GM12878 (cell line): ENCODE data around the gene KCNQ1. TPM values are rescaled to one million over a fixed set of nuclear protein-coding genes. Genes with fewer than 3 reads are reported as not detected.

Experiments
- ATAC-seq: fragments of 200-7000 bp; cut with Tn5 transposase; 3 replicates; pipeline ENCODE4 v1.9.1; 2020; ENCODE audit warnings: mild to moderate bottlenecking, moderate library complexity
- BruUV-seq: library from RNA; stranded (reverse); fragments of 400-500 nt; replicated peaks from 2 replicates; lab custom pipeline; 2021; lab: Mats Ljungman, UMichigan
- CTCF ChIA-PET: fragments of 300-600 bp; sonication (Branson Sonifier 250); formaldehyde crosslinking; extraction: SDS; loops from one replicate; lab custom pipeline; 2021; ENCODE audit warnings: inconsistent platforms; lab: Yijun Ruan, JAX
- POLR2A ChIA-PET: fragments of 350-600 bp; formaldehyde crosslinking; extraction: SDS; loops from one replicate; lab custom pipeline; 2021; ENCODE audit warnings: inconsistent platforms; lab: Charles Lee
- RAD21 ChIA-PET: fragments of 300-600 bp; sonication (Branson Sonifier 250); formaldehyde crosslinking; loops from one replicate; lab custom pipeline; 2023; ENCODE audit warnings: antibody characterized with exemption; ENCODE audit not compliant: unreplicated experiment; lab: Charles Lee
- SMC1A ChIA-PET: fragments of 300-600 bp; sonication (Branson Sonifier 250); formaldehyde crosslinking; loops from one replicate; lab custom pipeline; 2023; ENCODE audit not compliant: unreplicated experiment, uncharacterized antibody; lab: Charles Lee
- DNase-seq: peaks from one replicate; pipeline ENCODE4 v3.0.0-alpha.2; 2011; ENCODE audit warnings: low read depth, low spot score
- FAIRE-seq: peaks from 3 replicates; lab custom pipeline; 2011; peaks lifted over from hg19 to GRCh38; lab: Jason Lieb, UNC
- H2AFZ ChIP-seq: 2 replicates; pipeline ENCODE4 v1.6.0; 2011; ENCODE audit warnings: low read depth, low read length, control low read depth; ENCODE audit not compliant: control insufficient read depth
- H3K27ac ChIP-seq: 2 replicates; pipeline ENCODE4 v1.5.1; 2011; ENCODE audit warnings: control low read depth; ENCODE audit not compliant: control insufficient read depth, insufficient read depth
- H3K27me3 ChIP-seq, 2 experiments: replicated peaks in 1 of 2; 2 replicates each; pipeline versions ENCODE4 v1.6.0 to v1.6.1; 2011; ENCODE audit warnings: low read length in 1 of 2; ENCODE audit not compliant: control insufficient read depth in 2 of 2, insufficient read depth in 2 of 2
- H3K36me3 ChIP-seq, 2 experiments: 2 replicates each; pipeline ENCODE4 v1.5.1; 2011; ENCODE audit warnings: low read length in 1 of 2; ENCODE audit not compliant: control insufficient read depth in 2 of 2, insufficient read depth in 2 of 2
- H3K4me1 ChIP-seq: 2 replicates; pipeline ENCODE4 v1.6.1; 2011; ENCODE audit warnings: mild to moderate bottlenecking, low read length, moderate library complexity, mixed read lengths; ENCODE audit not compliant: control insufficient read depth, insufficient read depth
- H3K4me2 ChIP-seq: 2 replicates; pipeline ENCODE4 v1.6.0; 2011; ENCODE audit warnings: control low read depth; ENCODE audit not compliant: control insufficient read depth, insufficient read depth
- H3K4me3 ChIP-seq: fragments of 200-600 bp; sonication (generic); 2 replicates; pipeline ENCODE4 v1.5.1; 2016
- H3K79me2 ChIP-seq: 2 replicates; pipeline ENCODE4 v1.6.0; 2011; ENCODE audit warnings: low read length; ENCODE audit not compliant: control insufficient read depth, insufficient read depth
- H3K9ac ChIP-seq: 2 replicates; pipeline ENCODE4 v1.8.0; 2011; ENCODE audit warnings: low read length, control low read depth, mixed read lengths; ENCODE audit not compliant: control insufficient read depth, insufficient read depth
- H3K9me3 ChIP-seq: replicated peaks from 3 replicates; pipeline ENCODE4 v1.5.1; 2011; ENCODE audit warnings: mild to moderate bottlenecking, low read length; ENCODE audit not compliant: control insufficient read depth, insufficient read depth
- H4K20me1 ChIP-seq: 2 replicates; pipeline ENCODE4 v1.6.0; 2011; ENCODE audit not compliant: control insufficient read depth, insufficient read depth
- BHLHE40 ChIP-seq, 2 experiments: fragments of 450-650 bp in 1 of 2; IDR thresholded peaks; 2 replicates each; pipeline ENCODE4 v1.6.1; 2011 to 2017; ENCODE audit warnings: low read depth in 2 of 2, borderline replicate concordance in 1 of 2, improper control_type of control experiment in 1 of 2, low read length in 1 of 2, mild to moderate bottlenecking in 1 of 2
- CBX5 ChIP-seq: sonication (generic); IDR thresholded peaks from 2 replicates; pipeline ENCODE4 v1.6.1; 2016; ENCODE audit warnings: low read depth, moderate library complexity, mild to moderate bottlenecking, inconsistent platforms
- CREM ChIP-seq: IDR thresholded peaks from 2 replicates; pipeline ENCODE4 v1.6.1; 2014; ENCODE audit warnings: antibody characterized with exemption, low read depth
- FOS ChIP-seq: IDR thresholded peaks from 3 replicates; pipeline ENCODE4 v1.6.1; 2011; ENCODE audit warnings: borderline replicate concordance; ENCODE audit not compliant: insufficient read length; ENCODE audit errors: extremely low read depth
- HCFC1 ChIP-seq: fragments of 150-350 bp; IDR thresholded peaks from 2 replicates; pipeline ENCODE4 v1.6.1; 2014; ENCODE audit warnings: low read length
- IKZF1 ChIP-seq: fragments of 450-650 bp; conservative IDR thresholded peaks from 2 replicates; pipeline ENCODE4 v1.6.1; 2017; ENCODE audit warnings: antibody characterized with exemption, mild to moderate bottlenecking
- NFXL1 ChIP-seq: fragments of 450-650 bp; IDR thresholded peaks from 2 replicates; pipeline ENCODE4 v1.6.1; 2017; ENCODE audit warnings: antibody characterized with exemption, mild to moderate bottlenecking, borderline replicate concordance
- RAD51 ChIP-seq: fragments of 450-650 bp; IDR thresholded peaks from 2 replicates; pipeline ENCODE4 v1.6.1; 2016; ENCODE audit warnings: moderate library complexity, mild to moderate bottlenecking, inconsistent platforms
- RFX5 ChIP-seq: IDR thresholded peaks from 2 replicates; pipeline ENCODE4 v1.6.1; 2011; ENCODE audit warnings: low read depth, low read length, improper control_type of control experiment
- SMARCA5 ChIP-seq: fragments of 450-650 bp; IDR thresholded peaks from 2 replicates; pipeline ENCODE4 v1.6.1; 2017; ENCODE audit warnings: mild to moderate bottlenecking
- YY1 ChIP-seq: IDR thresholded peaks from 2 replicates; pipeline ENCODE4 v1.6.1; 2011; ENCODE audit warnings: low read depth, mild to moderate bottlenecking, low read length
- ZNF622 ChIP-seq: fragments of 450-650 bp; IDR thresholded peaks from 2 replicates; pipeline ENCODE4 v1.6.1; 2017; ENCODE audit warnings: mild to moderate bottlenecking, inconsistent platforms
- WGBS: methylation state at CpG from one replicate; pipeline ENCODE4 v1.1.6; 2016; ENCODE audit warnings: low lambda C conversion rate; ENCODE audit not compliant: insufficient replicate concordance, insufficient coverage; ENCODE audit errors: missing lambda C conversion rate; 5-methylcytosine and 5-hydroxymethylcytosine counted together
- in situ Hi-C: fragments of 300-500 bp; cut with MboI; formaldehyde crosslinking; loops from 9 replicates; pipeline ENCODE4 v1.14.3; 2018; ENCODE audit warnings: mixed read lengths
- intact Hi-C: fragments of 100-400 bp; cut with micrococcal nuclease; formaldehyde crosslinking; loops from one replicate; pipeline ENCODE4 v1.14.2; 2022; ENCODE audit not compliant: unreplicated experiment
- polyA plus RNA-seq, 11 experiments: library from polyadenylated mRNA; depleted of rRNA in 4 of 11; unstranded in 6 of 11; stranded (reverse) in 5 of 11; fragments of >200 nt; fragmentation: Nextera tagmentation in 4 of 11; fragmentation: Illumina TruSeq in 1 of 11; extraction: Ambion mirVana in 4 of 11; extraction: Trizol in 1 of 11; gene quantifications; 1 replicate in 1 of 11; 2 replicates in 10 of 11; pipeline versions ENCODE4 v1.2.1 to v1.2.3, GENCODE V29; 2011 to 2016; ENCODE audit warnings: inconsistent platforms in 2 of 11, missing spikeins in 2 of 11, low read depth in 1 of 11
- total RNA-seq, 4 experiments: library from RNA; depleted of rRNA in 3 of 4; stranded (reverse); fragments of >200 nt in 3 of 4; fragmentation: Illumina TruSeq in 1 of 4; extraction: Trizol in 1 of 4; gene quantifications; 2 replicates each; pipeline versions ENCODE4 v1.2.1 to v1.2.3, GENCODE V29; 2013 to 2021
- TF ChIP-seq, protein P1 (sequence below): fragments of 450-650 bp; IDR thresholded peaks from 2 replicates; pipeline ENCODE4 v1.6.1; 2018; ENCODE audit warnings: borderline replicate concordance, mild to moderate bottlenecking; ENCODE audit not compliant: partially characterized antibody

KCNQ1 gene
- total and polyA plus RNA-seq, 10 of the 15 experiments (the other 5 are each of a cell fraction or from before 2014, with no cell fraction given) = 0.03 to 0.15 (median 0.12) TPM; not detected in 7

DNA sequence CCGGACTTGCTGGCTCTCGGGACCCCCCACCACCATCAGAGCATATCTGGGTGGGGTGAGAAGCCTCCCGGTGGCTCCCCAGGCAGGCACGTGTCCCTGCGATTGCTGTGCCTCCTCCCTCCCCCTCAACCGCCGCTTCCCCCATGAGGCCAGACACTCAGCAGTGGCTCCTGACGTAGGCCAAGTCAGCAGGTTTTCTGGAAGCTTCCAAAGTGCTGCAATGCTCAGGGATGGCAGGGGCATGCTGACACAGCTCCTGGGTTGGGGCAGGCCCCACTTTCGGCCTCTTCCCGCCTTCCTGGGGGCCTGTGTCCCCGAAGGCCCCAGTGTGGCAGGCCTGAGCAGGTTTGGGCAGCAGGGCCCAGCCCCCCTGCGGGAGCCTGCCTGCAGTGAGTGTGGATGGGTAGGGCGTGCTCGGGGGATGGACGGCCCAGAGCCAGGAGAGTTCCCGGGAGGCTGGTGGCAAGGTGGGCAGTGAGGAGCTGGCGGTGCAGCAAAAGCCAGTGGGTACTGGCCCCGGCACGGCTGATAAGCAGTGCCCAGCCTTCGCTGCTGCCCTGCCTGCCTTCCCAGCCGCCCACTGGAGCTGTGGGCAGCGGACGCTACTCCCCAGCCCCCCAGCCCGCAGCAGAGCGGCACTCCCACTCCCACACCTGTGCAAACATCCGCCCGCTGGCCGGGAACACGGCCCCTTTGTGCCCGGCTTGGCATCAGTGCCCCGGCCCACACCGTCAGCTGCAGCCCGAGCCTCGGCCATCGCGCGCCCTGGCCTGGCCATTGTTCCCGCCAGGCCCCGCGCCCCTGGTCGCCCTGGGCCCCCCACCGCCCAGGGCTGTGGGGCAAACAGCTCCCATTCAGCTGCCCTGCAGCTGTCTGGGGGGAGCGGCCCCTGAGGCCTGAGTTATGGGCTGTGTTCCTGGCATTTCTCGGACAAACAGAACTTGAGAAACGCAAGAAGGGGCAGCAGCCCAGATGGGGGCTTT lies 130.0 kb downstream of the KCNQ1 start:
- no peaks in the 10 kb centered on the region for H3K27me3 ChIP-seq
- no peak overlapping the region for H3K27ac ChIP-seq
- no peak for FAIRE-seq
- TF ChIP-seq BHLHE40 (IDR thresholded peaks at IDR 0.05; ENCODE audit: borderline replicate concordance in 1 of 2, low read depth in 2 of 2, low read length in 1 of 2) (no peak), RAD51 (no peak), HCFC1 (no peak), ZNF622 (no peak), IKZF1 (no peak), FOS (no peak), CREM (no peak), SMARCA5 (no peak), YY1 (no peak), NFXL1 (no peak), CBX5 (no peak), RFX5 (no peak)
- TF ChIP-seq, protein P1, sequence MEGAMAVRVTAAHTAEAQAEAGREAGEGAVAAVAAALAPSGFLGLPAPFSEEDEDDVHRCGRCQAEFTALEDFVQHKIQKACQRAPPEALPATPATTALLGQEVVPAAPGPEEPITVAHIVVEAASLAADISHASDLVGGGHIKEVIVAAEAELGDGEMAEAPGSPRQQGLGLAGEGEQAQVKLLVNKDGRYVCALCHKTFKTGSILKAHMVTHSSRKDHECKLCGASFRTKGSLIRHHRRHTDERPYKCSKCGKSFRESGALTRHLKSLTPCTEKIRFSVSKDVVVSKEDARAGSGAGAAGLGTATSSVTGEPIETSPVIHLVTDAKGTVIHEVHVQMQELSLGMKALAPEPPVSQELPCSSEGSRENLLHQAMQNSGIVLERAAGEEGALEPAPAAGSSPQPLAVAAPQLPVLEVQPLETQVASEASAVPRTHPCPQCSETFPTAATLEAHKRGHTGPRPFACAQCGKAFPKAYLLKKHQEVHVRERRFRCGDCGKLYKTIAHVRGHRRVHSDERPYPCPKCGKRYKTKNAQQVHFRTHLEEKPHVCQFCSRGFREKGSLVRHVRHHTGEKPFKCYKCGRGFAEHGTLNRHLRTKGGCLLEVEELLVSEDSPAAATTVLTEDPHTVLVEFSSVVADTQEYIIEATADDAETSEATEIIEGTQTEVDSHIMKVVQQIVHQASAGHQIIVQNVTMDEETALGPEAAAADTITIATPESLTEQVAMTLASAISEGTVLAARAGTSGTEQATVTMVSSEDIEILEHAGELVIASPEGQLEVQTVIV = no peak
- TF ChIP-seq, all 136 proteins: peak for 0
- Histone ChIP-seq H4K20me1 (no peaks in the 10 kb centered on the region), H3K4me2 (no peak overlapping the region), H3K9ac (no peak overlapping the region), H2AFZ (no peak overlapping the region), H3K36me3 (no peaks in the 10 kb centered on the region), H3K79me2 (no peaks in the 10 kb centered on the region), H3K4me3 (no peak overlapping the region), H3K9me3 (no peaks in the 10 kb centered on the region), H3K4me1 (no peaks in the 10 kb centered on the region)
- intact Hi-C loops = no loop called here
- WGBS = 44% methylated on average over 21 of the region's 45 CpGs
- RAD21 ChIA-PET = no interaction called here
- CTCF ChIA-PET = no interaction called here
- SMC1A ChIA-PET = no interaction called here
- POLR2A ChIA-PET = no interaction called here
- DNase-seq = no peak
- no peak for ATAC-seq
- in situ Hi-C loops = no loop called here
- BruUV-seq = no TSS peak
